HG02884 (cell line): ENCODE measurements around the gene GRIK4.

Source experiments
- ATAC-seq: cut with Tn5 transposase; IDR thresholded peaks from one replicate; pipeline ENCODE4 v1.9.1; 2021; ENCODE audit warnings: mild to moderate bottlenecking, moderate library complexity; ENCODE audit not compliant: unreplicated experiment

GRIK4 gene

DNA sequence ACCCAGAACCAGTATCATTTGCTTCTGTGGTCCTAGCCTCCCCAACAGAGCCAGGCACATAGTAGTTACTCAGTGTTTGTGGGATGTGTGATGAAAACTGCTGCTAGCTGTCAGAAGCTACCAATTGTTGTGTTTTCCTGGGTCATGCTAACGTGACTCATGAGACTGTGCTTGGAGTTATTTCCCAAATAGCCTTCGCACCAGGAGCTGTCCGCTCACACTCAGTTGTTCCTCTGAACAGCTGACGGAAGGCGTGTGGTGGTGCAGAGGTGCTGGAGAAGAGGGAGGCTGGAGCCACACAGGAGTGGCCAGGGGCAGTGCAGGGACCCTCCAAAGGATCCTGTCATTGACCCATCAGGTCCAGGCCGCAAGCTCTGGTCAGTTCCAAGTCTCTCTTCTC, 458.4 kb downstream of the GRIK4 start:
- no peak for ATAC-seq

DNA sequence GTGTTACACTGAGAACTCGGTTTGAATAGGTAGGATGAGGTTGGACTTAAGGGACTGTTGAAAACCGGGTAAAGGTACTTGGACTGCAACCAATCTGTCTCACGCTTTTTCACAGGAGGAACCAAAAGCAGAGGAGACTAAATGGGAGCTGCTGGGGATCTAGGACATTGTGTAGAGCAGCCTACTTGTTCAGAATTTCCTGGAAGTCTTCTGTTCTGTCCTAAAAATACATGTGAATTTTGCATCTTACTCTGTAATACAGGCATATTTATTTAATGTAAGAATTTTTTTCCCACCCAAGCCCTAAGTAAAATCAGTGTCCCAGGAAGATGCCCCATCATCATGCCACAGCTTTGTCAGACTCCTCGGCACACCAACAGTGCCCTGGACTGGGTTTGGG, 460.3 kb downstream of the GRIK4 start:
- no peak for ATAC-seq

- ATAC-seq = no peak
Measured at GRCh38 chr11:120972621-120973020, 461.1 kb downstream of the GRIK4 start.

DNA sequence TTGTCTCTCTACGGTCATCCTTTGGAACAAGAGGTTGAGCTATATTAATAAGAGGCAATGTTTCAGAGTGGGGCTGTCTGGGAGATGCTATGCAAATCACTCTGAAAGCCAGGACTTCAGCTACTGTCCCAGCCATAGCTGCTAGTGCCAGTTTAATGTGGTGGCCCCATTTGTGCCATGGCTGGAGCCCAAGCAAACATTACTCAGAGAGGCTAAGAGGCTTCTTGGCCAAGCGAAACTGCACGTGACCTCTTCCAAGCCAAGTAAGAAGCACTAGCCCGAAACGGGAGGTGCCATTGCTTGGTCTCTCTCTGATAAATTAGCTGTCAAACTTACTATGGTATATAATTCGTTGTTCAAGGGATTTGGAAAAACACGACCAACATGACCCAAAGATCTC, 462.0 kb downstream of the GRIK4 start:
- ATAC-seq = no peak

DNA sequence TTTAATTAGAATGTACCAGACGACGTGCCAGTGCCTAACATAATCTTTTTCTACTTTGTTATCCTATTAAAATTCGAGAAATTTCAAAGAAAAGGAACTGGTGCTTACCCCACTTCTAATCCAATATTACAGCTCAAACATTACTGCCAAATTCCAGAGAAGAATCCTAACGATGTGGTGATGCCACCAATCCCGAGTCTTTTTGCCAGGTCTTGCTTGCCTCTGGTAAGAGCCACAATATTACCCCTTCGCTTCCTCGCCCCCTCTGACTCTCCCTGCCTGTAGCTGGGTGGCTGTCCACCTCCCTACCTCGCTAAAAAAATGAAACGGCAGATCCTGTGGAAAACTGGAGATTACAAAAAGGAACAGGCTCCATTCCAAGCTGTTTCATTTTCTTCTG, 462.9 kb downstream of the GRIK4 start:
- no peak for ATAC-seq

DNA sequence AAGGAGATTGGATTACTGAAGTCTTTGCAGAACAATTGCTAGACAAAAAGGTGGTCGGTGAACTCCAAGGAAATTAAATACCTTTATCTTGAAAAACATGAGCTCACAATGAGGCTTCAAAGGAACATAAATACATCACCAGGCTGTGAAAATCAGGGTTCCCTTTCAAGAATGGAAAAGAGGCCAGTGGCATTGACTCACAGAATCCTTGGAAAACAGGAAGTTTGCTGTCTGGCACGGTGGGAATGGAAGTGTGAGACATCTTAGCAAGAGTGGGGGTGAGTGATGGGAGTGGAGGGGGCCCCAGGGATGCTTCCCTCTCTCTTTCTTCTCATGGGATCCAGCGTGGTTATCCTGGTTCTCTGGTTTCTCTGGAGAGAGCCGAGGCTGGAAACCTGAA, 463.4 kb downstream of the GRIK4 start:
- ATAC-seq = no peak

DNA sequence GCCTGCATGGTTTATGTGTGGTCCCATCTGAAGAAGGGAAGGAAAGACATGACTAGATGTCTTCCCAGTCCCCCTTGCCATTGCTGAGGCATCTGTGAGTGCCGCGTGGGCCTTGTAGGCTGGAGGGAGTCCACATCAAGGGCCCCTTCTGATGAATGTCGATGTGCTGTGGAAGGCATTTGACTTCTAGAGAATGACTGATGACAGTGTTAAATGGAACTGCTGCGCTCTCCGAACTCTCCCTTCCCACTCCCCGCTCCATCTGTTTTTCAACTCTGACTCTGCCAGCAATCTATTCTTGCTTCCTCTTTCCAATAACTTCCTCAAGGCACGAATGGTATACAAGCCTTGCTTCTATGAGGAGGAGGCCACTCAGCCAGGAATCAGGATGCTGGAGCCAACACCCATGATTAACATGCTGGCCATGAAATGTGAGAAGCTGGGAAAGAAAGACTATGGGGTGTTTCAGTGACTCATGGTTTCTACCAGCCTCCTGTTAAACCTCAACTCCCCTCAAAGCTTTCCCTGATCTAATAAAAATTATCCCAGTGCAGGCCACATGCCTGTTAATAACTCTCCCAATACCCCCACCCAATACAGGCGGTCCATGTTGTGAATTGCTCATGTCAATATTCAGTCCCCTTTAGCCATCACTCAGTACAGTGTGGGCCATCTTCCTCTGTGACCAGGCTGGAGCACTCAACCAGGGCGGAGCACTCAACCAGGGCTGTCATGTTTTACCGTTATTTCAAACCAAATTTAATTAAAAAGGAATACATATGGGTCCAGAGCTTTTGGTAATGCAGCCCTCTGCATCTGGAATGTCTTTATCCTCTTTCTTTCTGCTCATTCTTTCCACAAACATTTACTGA, 466.0 kb downstream of the GRIK4 start:
- no peak for ATAC-seq

GRCh38 chr11:120978701-120979100, 467.2 kb downstream of the GRIK4 start:
- ATAC-seq = no peak

DNA sequence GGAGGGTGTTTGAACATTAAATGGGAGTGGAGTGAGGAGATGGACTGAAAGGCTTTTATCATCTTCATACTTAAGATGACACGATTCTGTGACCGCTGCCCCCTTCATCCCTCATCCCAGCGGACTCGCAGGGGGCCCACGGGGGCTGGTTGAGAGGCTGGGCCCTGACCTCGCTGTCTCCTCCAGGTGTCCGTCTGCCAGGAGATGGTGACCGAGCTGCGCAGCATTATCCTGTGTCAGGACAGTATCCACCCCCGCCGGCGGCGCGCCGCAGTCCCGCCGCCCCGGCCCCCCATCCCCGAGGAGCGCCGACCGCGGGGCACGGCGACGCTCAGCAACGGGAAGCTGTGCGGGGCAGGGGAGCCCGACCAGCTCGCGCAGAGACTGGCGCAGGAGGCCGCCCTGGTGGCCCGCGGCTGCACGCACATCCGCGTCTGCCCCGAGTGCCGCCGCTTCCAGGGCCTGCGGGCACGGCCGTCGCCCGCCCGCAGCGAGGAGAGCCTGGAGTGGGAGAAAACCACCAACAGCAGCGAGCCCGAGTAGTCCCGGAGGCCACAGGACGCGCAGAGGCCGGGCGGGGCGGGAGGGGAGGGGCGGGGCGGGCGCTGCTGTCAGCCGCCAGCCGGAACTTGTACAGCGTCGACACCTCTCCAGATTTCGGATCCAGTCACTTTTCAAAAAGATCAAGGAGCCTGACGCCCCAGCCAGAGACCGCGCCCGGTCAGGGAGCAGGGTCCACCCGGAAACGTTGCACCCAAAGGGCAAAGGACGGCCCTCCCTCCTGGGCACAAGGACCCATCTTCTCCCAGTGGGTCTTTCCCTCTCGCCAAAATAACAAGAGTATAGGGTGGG, 474.4 kb downstream of the GRIK4 start:
- peak; percentile 57 for ATAC-seq

- no peak for ATAC-seq
Measured at GRCh38 chr11:120988603-120989002, 477.1 kb downstream of the GRIK4 start.

GRCh38 chr11:120991830-120992686, 480.5 kb downstream of the GRIK4 start:
- no peak for ATAC-seq

DNA sequence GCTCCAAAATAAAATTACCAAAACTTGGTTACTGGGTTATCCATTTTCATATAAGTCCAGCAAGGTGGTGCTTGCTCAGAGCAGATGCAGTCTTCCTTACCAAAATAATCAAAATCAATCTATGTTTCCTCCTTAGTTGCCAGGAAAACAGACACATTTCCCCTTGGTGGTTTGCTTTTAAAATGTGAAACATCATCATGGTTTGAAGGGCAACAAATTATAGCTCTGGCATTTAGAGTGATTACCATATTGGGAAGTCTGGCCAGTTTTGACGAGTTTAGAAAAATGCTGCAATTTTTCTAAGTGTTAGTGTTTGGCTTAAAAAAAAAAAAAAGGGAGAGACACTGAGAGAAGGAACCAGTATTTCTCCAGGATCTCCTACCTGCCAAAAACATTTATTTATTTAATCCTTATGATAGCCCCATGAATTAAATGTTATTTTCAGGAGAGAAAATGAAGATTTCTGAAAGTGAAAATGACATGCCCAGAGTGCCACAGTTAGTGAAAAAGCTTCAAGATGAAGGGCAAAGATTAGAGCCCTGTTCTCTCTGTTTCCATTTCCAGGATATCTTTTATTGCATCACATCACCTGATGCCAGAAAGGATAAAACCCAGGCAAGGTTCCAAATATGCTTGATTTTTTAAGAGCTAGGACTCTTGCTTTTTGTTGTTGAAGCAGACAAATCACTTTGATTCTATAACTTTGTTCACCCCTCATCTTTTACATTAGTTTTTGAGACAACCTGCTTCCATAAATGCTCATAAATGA, 482.7 kb downstream of the GRIK4 start:
- no peak for ATAC-seq

DNA sequence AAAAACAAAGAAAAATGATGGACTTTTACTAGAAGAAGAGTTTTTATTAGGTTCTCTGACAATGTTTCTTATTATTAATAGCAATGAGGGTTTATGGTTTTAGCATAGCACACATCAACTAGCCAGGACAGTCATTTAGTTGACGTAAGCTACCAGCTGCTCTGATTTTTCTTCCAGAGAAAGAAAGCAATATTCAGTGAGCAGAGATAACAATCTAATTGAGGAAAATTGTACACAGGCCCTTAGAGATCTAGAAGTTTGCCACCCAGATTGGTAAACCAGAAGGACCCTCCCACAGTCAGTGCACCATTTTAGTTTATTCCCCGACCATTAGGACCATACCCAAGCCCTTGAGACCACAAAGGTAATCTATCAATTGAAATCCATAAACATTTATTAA, 483.6 kb downstream of the GRIK4 start:
- ATAC-seq = no peak

DNA sequence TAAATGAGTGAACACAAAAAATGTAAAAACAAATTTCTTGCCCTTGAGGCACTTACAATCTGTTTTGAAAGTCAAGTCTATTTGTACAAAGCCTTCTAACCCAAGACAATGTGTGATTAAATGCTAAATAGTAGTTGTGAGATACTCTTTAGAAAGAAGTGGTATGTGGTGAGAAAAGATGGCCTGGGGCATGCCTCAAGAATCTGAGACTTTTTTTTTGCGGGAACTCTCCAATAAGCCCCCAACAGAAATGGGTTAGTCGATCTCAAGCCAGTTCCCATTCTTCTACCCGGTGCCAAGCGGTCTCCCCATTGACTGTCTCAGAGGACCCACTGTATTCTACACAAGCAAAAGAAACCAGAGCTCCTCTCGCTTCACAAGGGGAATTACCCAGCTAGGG, 485.4 kb downstream of the GRIK4 start:
- no peak for ATAC-seq

- no peak for ATAC-seq
Measured at GRCh38 chr11:120998581-120998980, 487.0 kb downstream of the GRIK4 start.

DNA sequence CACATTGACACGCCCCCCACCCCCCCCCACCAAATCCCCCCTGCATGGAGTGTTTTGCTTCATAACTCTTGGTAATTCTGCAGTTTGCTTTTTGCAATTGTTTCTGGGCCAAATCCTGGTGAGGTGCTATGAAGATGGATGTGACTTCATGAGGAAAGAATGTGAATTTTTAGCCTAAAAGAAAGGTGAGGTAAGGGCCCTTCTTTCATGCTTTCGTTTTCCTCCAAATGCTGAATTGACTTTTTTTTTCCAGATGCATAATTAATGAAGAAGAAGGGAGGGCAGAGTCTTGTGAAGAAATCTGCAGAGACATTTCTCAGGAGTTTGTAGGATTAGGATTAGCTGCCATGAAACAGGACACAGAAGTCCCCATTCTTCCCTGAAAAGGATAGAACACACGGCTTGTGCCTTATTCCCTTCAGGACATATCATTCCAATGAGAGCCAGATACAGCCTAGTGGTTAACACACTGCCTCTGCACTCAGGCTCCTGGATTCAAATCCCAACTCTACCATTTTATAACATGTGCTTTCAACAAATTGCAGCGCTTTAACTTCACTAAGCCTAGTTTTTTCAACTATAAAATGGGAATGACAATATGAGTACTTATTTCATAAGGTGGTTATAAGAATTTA, 492.8 kb downstream of the GRIK4 start:
- no peak for ATAC-seq

DNA sequence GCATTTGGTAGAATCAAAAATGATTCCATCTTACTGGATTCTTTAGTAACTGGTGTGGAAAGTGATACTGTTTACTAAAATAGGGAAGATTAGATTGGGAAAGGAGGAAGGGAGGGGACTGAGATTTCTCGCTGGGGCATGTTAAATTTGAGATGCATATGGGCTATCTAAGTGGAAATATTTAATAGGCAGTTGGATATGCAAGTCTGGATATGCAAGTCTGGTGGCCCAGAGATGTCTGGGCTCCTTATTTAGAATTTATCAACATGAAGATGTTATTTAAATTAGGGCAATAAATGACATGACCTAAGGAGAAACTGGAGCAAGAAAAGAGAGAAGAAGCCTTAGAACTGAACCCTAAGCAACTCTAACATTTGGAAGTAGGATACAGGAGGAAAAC, 495.4 kb downstream of the GRIK4 start:
- ATAC-seq = no peak

GRCh38 chr11:121008551-121008950, 497.0 kb downstream of the GRIK4 start:
- no peak for ATAC-seq

GRCh38 chr11:121012091-121012490, 500.5 kb downstream of the GRIK4 start:
- no peak for ATAC-seq

DNA sequence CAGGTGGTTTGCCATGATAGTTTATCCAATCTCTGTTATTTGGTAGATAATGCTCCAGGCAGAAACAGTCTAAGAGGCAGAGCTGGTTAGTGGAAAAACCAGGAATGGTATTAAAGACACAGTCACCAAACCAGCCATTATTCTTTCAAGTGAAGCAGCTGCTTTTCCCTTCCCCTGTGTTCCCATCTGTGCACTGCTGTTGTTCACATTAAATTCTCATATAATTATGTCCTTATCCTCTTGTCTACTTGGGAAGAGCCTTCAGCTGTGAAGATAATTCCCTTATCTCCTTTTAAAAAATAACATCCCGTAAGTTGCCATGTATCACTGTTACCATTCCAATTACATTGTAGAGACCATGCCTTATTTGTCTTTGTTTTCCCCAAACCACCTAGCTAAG, 507.2 kb downstream of the GRIK4 start:
- no peak for ATAC-seq
